HL-60 (cell line): ENCODE data around the gene CNNM1.

Experiments used
- CTCF ChIP-seq: IDR thresholded peaks from one replicate; pipeline ENCODE4 v1.5.1; 2011; ENCODE audit warnings: low read length, control low read depth, inconsistent platforms; ENCODE audit not compliant: insufficient read depth
- GABPA ChIP-seq: IDR thresholded peaks from 2 replicates; pipeline ENCODE4 v1.6.1; 2012; ENCODE audit warnings: low read depth
- REST ChIP-seq: IDR thresholded peaks from 2 replicates; pipeline ENCODE4 v1.6.1; 2012; ENCODE audit warnings: low read depth; ENCODE audit not compliant: insufficient replicate concordance
- SPI1 ChIP-seq: IDR thresholded peaks from 2 replicates; pipeline ENCODE4 v1.6.1; 2012; ENCODE audit warnings: low read depth, mild to moderate bottlenecking, borderline replicate concordance

- TF ChIP-seq GABPA (no peak), CTCF (no peak), SPI1 (no peak), REST (peak; percentile 71)
These were observed 100.5 kb downstream of the CNNM1 start for GRCh38 chr10:99429517-99430095.
